GM12878 (cell line): ENCODE results near the gene CCM2. TPM values are rescaled to one million over a fixed set of nuclear protein-coding genes. Genes with fewer than 3 reads are reported as not detected.

Experiments used
- ATAC-seq: fragments of 200-7000 bp; cut with Tn5 transposase; 3 replicates; pipeline ENCODE4 v1.9.1; 2020; ENCODE audit warnings: mild to moderate bottlenecking, moderate library complexity
- BruUV-seq: library from RNA; stranded (reverse); fragments of 400-500 nt; replicated peaks from 2 replicates; lab custom pipeline; 2021; lab: Mats Ljungman, UMichigan
- CTCF ChIA-PET: fragments of 300-600 bp; sonication (Branson Sonifier 250); formaldehyde crosslinking; extraction: SDS; loops from one replicate; lab custom pipeline; 2021; ENCODE audit warnings: inconsistent platforms; lab: Yijun Ruan, JAX
- POLR2A ChIA-PET: fragments of 350-600 bp; formaldehyde crosslinking; extraction: SDS; loops from one replicate; lab custom pipeline; 2021; ENCODE audit warnings: inconsistent platforms; lab: Charles Lee
- RAD21 ChIA-PET: fragments of 300-600 bp; sonication (Branson Sonifier 250); formaldehyde crosslinking; loops from one replicate; lab custom pipeline; 2023; ENCODE audit warnings: antibody characterized with exemption; ENCODE audit not compliant: unreplicated experiment; lab: Charles Lee
- SMC1A ChIA-PET: fragments of 300-600 bp; sonication (Branson Sonifier 250); formaldehyde crosslinking; loops from one replicate; lab custom pipeline; 2023; ENCODE audit not compliant: unreplicated experiment, uncharacterized antibody; lab: Charles Lee
- DNase-seq: peaks from one replicate; pipeline ENCODE4 v3.0.0-alpha.2; 2011; ENCODE audit warnings: low read depth, low spot score
- FAIRE-seq: peaks from 3 replicates; lab custom pipeline; 2011; peaks lifted over from hg19 to GRCh38; lab: Jason Lieb, UNC
- H2AFZ ChIP-seq: 2 replicates; pipeline ENCODE4 v1.6.0; 2011; ENCODE audit warnings: low read depth, low read length, control low read depth; ENCODE audit not compliant: control insufficient read depth
- H3K27ac ChIP-seq: 2 replicates; pipeline ENCODE4 v1.5.1; 2011; ENCODE audit warnings: control low read depth; ENCODE audit not compliant: control insufficient read depth, insufficient read depth
- H3K27me3 ChIP-seq, 2 experiments: replicated peaks in 1 of 2; 2 replicates each; pipeline versions ENCODE4 v1.6.0 to v1.6.1; 2011; ENCODE audit warnings: low read length in 1 of 2; ENCODE audit not compliant: control insufficient read depth in 2 of 2, insufficient read depth in 2 of 2
- H3K36me3 ChIP-seq, 2 experiments: 2 replicates each; pipeline ENCODE4 v1.5.1; 2011; ENCODE audit warnings: low read length in 1 of 2; ENCODE audit not compliant: control insufficient read depth in 2 of 2, insufficient read depth in 2 of 2
- H3K4me1 ChIP-seq: 2 replicates; pipeline ENCODE4 v1.6.1; 2011; ENCODE audit warnings: mild to moderate bottlenecking, low read length, moderate library complexity, mixed read lengths; ENCODE audit not compliant: control insufficient read depth, insufficient read depth
- H3K4me2 ChIP-seq: 2 replicates; pipeline ENCODE4 v1.6.0; 2011; ENCODE audit warnings: control low read depth; ENCODE audit not compliant: control insufficient read depth, insufficient read depth
- H3K4me3 ChIP-seq: fragments of 200-600 bp; sonication (generic); 2 replicates; pipeline ENCODE4 v1.5.1; 2016
- H3K79me2 ChIP-seq: 2 replicates; pipeline ENCODE4 v1.6.0; 2011; ENCODE audit warnings: low read length; ENCODE audit not compliant: control insufficient read depth, insufficient read depth
- H3K9ac ChIP-seq: 2 replicates; pipeline ENCODE4 v1.8.0; 2011; ENCODE audit warnings: low read length, control low read depth, mixed read lengths; ENCODE audit not compliant: control insufficient read depth, insufficient read depth
- H3K9me3 ChIP-seq: replicated peaks from 3 replicates; pipeline ENCODE4 v1.5.1; 2011; ENCODE audit warnings: mild to moderate bottlenecking, low read length; ENCODE audit not compliant: control insufficient read depth, insufficient read depth
- H4K20me1 ChIP-seq: 2 replicates; pipeline ENCODE4 v1.6.0; 2011; ENCODE audit not compliant: control insufficient read depth, insufficient read depth
- CBX3 ChIP-seq: fragments of 200-600 bp; sonication (generic); IDR thresholded peaks from 2 replicates; pipeline ENCODE4 v1.6.1; 2016; ENCODE audit warnings: low read depth, borderline replicate concordance
- SKIL ChIP-seq: fragments of 450-650 bp; IDR thresholded peaks from 2 replicates; pipeline ENCODE4 v1.6.1; 2017; ENCODE audit warnings: mild to moderate bottlenecking, low read depth, inconsistent platforms; ENCODE audit not compliant: poor library complexity, severe bottlenecking
- WRNIP1 ChIP-seq: IDR thresholded peaks from 2 replicates; pipeline ENCODE4 v1.6.1; 2011; ENCODE audit warnings: low read depth, low read length, improper control_type of control experiment, borderline replicate concordance
- YBX1 ChIP-seq: fragments of 450-650 bp; IDR thresholded peaks from 2 replicates; pipeline ENCODE4 v1.6.1; 2016; ENCODE audit warnings: antibody characterized with exemption
- ZNF384 ChIP-seq: IDR thresholded peaks from 2 replicates; pipeline ENCODE4 v1.6.1; 2012; ENCODE audit warnings: low read depth, mild to moderate bottlenecking, low read length, improper control_type of control experiment, borderline replicate concordance
- WGBS: methylation state at CpG from one replicate; pipeline ENCODE4 v1.1.6; 2016; ENCODE audit warnings: low lambda C conversion rate; ENCODE audit not compliant: insufficient replicate concordance, insufficient coverage; ENCODE audit errors: missing lambda C conversion rate; 5-methylcytosine and 5-hydroxymethylcytosine counted together
- in situ Hi-C: fragments of 300-500 bp; cut with MboI; formaldehyde crosslinking; loops from 9 replicates; pipeline ENCODE4 v1.14.3; 2018; ENCODE audit warnings: mixed read lengths
- intact Hi-C: fragments of 100-400 bp; cut with micrococcal nuclease; formaldehyde crosslinking; loops from one replicate; pipeline ENCODE4 v1.14.2; 2022; ENCODE audit not compliant: unreplicated experiment
- polyA plus RNA-seq, 11 experiments: library from polyadenylated mRNA; depleted of rRNA in 4 of 11; unstranded in 6 of 11; stranded (reverse) in 5 of 11; fragments of >200 nt; fragmentation: Nextera tagmentation in 4 of 11; fragmentation: Illumina TruSeq in 1 of 11; extraction: Ambion mirVana in 4 of 11; extraction: Trizol in 1 of 11; gene quantifications; 1 replicate in 1 of 11; 2 replicates in 10 of 11; pipeline versions ENCODE4 v1.2.1 to v1.2.3, GENCODE V29; 2011 to 2016; ENCODE audit warnings: inconsistent platforms in 2 of 11, missing spikeins in 2 of 11, low read depth in 1 of 11
- total RNA-seq, 4 experiments: library from RNA; depleted of rRNA in 3 of 4; stranded (reverse); fragments of >200 nt in 3 of 4; fragmentation: Illumina TruSeq in 1 of 4; extraction: Trizol in 1 of 4; gene quantifications; 2 replicates each; pipeline versions ENCODE4 v1.2.1 to v1.2.3, GENCODE V29; 2013 to 2021

CCM2 gene
- total and polyA plus RNA-seq, 10 of the 15 experiments (the other 5 are each of a cell fraction or from before 2014, with no cell fraction given) = 1.00 to 82.3 (median 48.7) TPM

DNA sequence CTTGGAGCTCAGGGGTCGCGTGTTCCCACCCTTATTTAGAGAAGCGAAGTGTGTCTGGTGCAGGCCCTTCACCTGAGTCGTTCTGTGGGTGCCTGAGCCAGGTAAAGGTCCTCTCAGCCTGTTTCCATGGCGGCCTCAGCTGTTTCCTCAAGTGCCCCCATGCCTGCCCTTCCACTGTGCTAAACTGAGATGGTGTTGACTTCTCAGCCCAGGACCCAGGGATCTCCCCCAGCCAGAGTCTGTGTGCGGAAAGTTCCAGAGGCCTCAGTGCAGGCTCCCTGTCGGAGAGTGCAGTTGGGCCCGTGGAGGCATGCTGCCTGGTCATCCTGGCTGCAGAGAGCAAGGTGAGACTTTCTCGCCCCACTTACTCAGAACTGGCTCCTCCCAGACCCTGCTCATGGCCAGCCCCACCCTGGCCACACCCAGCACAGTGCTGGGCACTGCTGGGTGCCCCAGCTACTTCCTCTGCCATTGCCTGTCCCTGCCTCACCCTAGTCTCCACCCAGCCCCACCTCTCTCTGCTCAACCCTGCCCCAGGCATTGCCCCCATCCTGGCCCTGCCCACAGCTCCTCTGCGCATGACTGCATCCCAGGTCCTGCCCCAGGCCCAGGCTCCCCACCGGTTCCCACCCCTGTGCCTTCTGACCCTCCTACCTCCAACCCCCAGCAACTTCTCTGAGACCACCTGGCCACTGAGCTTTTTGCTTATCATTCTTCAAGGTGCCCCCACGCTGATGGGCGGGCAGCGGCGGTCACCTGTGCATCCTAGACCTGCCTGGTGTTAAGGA is 68.4 kb downstream of the CCM2 start:
- TF ChIP-seq SKIL (no peak), ZNF384 (no peak), CBX3 (no peak), WRNIP1 (no peak), YBX1 (no peak)
- RAD21 ChIA-PET = no interaction called here
- Histone ChIP-seq H3K79me2 (no peaks in the 10 kb centered on the region; the same call in 1 of the 2 replicates), H3K36me3 (peaks cover 46 to 58% of the 10 kb centered on the region in 2 experiments), H3K4me2 (no peak overlapping the region), H3K9ac (no peak overlapping the region), H3K27me3 (no peaks in the 10 kb centered on the region), H3K4me1 (no peaks in the 10 kb centered on the region), H2AFZ (no peak overlapping the region), H3K27ac (no peak overlapping the region), H4K20me1 (peaks cover 6% of the 10 kb centered on the region; the same call in 1 of the 2 replicates), H3K4me3 (no peak overlapping the region), H3K9me3 (no peaks in the 10 kb centered on the region)
- WGBS = 79% methylated on average over 14 of the region's 15 CpGs
- no TSS peak for BruUV-seq
- ATAC-seq = no peak
- SMC1A ChIA-PET = no interaction called here
- in situ Hi-C loops = no loop called here
- intact Hi-C loops = no loop called here
- CTCF ChIA-PET = no interaction called here
- POLR2A ChIA-PET = no interaction called here
- DNase-seq = no peak
- no peak for FAIRE-seq
